ENCODE data around the gene RRN3. TPM values are rescaled to one million over a fixed set of nuclear protein-coding genes. Genes with fewer than 3 reads are reported as not detected.
"Not testable (repeated sequence)": the region's sequence is repeated elsewhere in the genome, so short reads cannot be mapped to it uniquely, and the experiment has no call there.

RRN3 gene
- total and polyA plus RNA-seq, 11 donors, result 7.9 to 28.5 (median 18.9) TPM

DNA sequence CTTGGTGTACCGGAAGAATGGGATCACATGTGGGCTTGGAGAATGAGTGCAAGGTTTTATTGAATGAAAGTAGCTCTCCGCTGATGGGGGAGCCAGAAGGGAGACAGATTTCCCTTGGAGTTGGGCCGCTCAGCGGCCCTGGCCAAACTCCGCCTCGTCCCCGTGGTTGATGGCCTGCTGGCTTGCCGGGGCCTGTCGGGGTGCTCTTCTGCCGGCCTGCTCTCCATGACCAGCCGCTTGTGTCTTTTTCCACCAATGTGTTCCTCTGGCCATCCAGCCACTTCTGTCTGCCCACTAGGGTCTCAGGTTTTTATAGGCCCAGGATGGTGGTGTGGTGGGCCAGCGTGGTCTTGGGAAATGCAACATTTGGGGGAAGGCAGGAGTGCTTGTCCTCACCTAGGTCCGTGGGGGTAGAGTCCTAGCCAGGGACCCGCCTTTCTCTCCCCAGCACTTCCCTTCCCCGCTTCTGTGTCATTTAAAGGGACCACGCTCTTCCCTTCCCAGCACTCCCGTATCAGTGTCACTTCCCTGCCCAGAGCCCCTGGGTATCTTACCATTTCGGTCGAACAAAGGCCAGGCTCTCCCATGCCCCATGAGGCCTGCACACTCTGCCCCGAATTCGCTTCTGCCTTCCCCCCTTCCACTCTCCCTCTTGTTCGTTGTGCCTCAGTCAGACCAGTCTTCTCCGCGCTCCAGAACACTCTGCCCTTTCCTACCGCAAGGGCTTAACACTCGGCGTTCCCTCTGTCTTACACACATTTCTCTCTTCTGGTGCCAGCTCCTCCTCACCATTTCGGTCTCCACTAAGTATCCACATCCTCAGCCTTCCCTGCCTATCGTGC is 66.3 kb downstream of the RRN3 start:
- ATAC-seq, result peak in 3 of 4 donors; percentile 1 to 7 (median 5)
- H3K4me3 ChIP-seq; intact Hi-C loops (cut with DNase I); H3K9me3 ChIP-seq; H3K27me3 ChIP-seq; H3K27ac ChIP-seq; DNase-seq: not testable (repeated sequence)
- WGBS, 4 donors, result 82 to 94% (median 88%) methylated on average over 28 to 29 of the region's 29 CpGs
- Histone ChIP-seq H3K4me1 (peaks cover 0 to 22% (median 0%) of the 10 kb centered on the region in 12 donors), H3K36me3 (peaks cover 4 to 91% (median 73%) of the 10 kb centered on the region in 9 donors)

GRCh38 chr16:15027051-15027450 is 67.0 kb downstream of the RRN3 start:
- H3K27me3 ChIP-seq; H3K27ac ChIP-seq; DNase-seq; intact Hi-C loops (cut with DNase I); H3K4me3 ChIP-seq; H3K9me3 ChIP-seq; ATAC-seq: not testable (repeated sequence)
- H3K36me3 ChIP-seq, result peaks cover 4 to 91% (median 73%) of the 10 kb centered on the region in 9 donors
- H3K4me1 ChIP-seq, result peaks cover 0 to 19% (median 0%) of the 10 kb centered on the region in 12 donors
- WGBS, 4 donors, result 59 to 77% (median 76%) methylated on average over 3 to 8 of the region's 8 CpGs; no CpG with 5 or more reads in 1 of the 4 donors

DNA sequence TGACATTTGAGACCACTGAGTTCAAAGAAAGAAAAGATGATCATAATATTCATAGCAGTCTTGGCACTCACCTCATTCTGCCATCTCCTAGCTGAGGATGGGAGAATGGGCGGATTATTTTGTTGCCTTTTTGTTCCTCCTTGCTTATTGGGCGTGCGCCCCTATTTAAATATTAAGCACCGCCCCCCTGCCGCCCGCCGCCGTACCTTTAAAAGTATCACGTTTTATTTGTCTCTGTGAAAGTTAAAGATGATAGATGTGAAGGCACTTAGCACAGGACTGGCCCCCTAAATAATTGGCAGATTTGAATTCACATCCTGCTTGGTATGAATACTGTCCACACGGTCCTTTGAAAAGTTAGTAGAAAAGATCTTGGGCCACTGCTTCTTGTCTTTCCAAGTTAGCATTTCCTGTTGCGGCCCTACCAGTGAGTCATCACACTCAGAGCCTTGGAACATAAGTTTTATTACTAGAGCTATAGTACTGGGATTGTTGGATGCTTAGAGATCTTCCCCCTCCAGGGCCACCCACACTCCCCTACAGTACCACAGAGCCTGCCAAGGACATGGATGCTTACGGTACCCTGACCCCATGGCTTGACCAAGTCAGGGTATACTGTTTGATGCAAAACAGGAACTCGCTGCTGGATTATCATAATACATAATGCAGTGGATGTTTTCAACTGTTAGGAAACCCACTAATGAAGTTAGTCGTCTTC is 68.7 kb downstream of the RRN3 start:
- ATAC-seq, result peak; percentile 31 to 59 (median 42)
- Histone ChIP-seq H3K27ac (peak overlapping the region in 6 of 12 donors; percentile 5 to 58 (median 12)), H3K4me1 (peaks cover 0 to 24% (median 0%) of the 10 kb centered on the region in 12 donors), H3K36me3 (peaks cover 3 to 93% (median 66%) of the 10 kb centered on the region in 9 donors)
- H3K9me3 ChIP-seq; H3K4me3 ChIP-seq; intact Hi-C loops (cut with DNase I); H3K27me3 ChIP-seq; DNase-seq: not testable (repeated sequence)
- 84 to 88% (median 87%) methylated on average over 14 of the region's 14 CpGs for WGBS, 4 donors

- DNase-seq; intact Hi-C loops (cut with DNase I); H3K9me3 ChIP-seq; ATAC-seq; H3K4me3 ChIP-seq; H3K27me3 ChIP-seq: not testable (repeated sequence)
- Histone ChIP-seq H3K27ac (peak overlapping the region in 2 of 12 donors; percentile 10 to 58), H3K36me3 (peaks cover 3 to 94% (median 71%) of the 10 kb centered on the region in 9 donors), H3K4me1 (peaks cover 0 to 24% (median 0%) of the 10 kb centered on the region in 12 donors)
- WGBS, 4 donors, result 81 to 95% (median 92%) methylated on average over 1 of the region's 1 CpG
Observed at GRCh38 chr16:15024858-15025199, 69.2 kb downstream of the RRN3 start.

DNA sequence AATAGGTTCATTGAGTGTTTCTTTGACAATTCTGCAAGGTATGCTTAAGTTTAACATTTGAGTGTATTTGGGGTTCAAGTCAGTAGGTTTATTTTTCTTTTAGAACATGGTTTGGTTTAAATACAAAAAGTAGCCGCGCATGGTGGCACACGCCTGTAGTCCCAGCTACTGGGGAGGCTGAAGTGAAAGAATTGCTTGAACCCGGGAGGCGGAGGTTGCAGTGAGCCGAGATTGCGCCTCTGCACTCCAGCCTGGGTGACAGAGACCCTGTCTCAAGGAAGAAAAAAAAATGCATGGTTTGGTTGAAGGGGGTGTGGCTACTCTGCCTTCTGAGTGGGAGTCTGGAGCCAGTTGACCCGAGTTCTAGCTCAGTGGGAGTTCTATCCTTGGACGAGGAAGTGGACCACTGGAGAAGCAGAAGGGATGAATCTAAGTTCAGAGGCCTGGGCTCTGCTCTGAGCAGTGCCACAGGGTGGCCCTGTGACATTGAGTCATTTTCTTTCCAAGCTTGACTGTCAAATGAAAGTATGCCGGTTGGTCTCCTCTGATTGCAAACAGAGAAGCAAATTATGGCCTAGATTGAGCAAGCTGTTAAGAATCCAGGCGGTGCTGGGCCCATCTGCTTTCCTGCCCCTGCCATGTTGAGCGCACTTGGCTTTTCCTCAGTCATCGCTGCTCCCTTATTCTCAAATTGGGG is 70.5 kb downstream of the RRN3 start:
- ATAC-seq; H3K4me3 ChIP-seq; H3K9me3 ChIP-seq; intact Hi-C loops (cut with DNase I); DNase-seq; H3K27me3 ChIP-seq: not testable (repeated sequence)
- peak overlapping the region in 1 of 12 donors; percentile 4 for H3K27ac ChIP-seq
- peaks cover 0 to 93% (median 70%) of the 10 kb centered on the region in 9 donors for H3K36me3 ChIP-seq
- peaks cover 0 to 19% (median 0%) of the 10 kb centered on the region in 12 donors for H3K4me1 ChIP-seq
- WGBS, 4 donors, result 87 to 93% (median 92%) methylated on average over 13 of the region's 13 CpGs

DNA sequence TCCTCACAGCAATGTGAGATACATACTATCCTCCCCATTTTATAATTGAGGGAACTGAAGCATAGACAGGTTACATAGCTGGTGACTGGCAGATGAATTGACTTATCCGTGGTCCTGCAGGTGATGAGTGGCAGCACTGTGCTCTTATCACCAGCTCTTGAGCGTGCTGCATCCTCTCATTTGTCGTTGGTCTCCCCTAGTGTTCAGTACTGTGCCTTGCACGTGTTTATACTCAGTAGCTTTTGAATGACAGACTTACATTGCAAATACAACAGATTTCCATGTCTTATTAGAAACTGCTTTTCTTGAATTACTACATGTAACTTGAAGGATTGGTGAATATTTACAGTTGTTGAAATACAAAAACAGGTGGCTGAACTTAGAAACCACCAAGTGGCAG is 71.9 kb downstream of the RRN3 start:
- H3K4me3 ChIP-seq; DNase-seq; H3K27ac ChIP-seq; H3K27me3 ChIP-seq; H3K9me3 ChIP-seq; intact Hi-C loops (cut with DNase I): not testable (repeated sequence)
- ATAC-seq, result peak in 3 of 4 donors; percentile 55 to 66 (median 56)
- TF ChIP-seq, protein P1, sequence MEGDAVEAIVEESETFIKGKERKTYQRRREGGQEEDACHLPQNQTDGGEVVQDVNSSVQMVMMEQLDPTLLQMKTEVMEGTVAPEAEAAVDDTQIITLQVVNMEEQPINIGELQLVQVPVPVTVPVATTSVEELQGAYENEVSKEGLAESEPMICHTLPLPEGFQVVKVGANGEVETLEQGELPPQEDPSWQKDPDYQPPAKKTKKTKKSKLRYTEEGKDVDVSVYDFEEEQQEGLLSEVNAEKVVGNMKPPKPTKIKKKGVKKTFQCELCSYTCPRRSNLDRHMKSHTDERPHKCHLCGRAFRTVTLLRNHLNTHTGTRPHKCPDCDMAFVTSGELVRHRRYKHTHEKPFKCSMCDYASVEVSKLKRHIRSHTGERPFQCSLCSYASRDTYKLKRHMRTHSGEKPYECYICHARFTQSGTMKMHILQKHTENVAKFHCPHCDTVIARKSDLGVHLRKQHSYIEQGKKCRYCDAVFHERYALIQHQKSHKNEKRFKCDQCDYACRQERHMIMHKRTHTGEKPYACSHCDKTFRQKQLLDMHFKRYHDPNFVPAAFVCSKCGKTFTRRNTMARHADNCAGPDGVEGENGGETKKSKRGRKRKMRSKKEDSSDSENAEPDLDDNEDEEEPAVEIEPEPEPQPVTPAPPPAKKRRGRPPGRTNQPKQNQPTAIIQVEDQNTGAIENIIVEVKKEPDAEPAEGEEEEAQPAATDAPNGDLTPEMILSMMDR (IDR thresholded peaks at IDR 0.05), result peak in 10 of 12 donors; percentile 17 to 52 (median 30)
- 15 to 20% (median 17%) methylated on average over 4 of the region's 4 CpGs for WGBS, 4 donors
- Histone ChIP-seq H3K36me3 (peaks cover 0 to 91% (median 68%) of the 10 kb centered on the region in 9 donors), H3K4me1 (peaks cover 0 to 20% (median 2%) of the 10 kb centered on the region in 12 donors)

GRCh38 chr16:15021429-15021828 is 72.6 kb downstream of the RRN3 start:
- DNase-seq; intact Hi-C loops (cut with DNase I); H3K27me3 ChIP-seq; ATAC-seq; H3K27ac ChIP-seq; H3K4me3 ChIP-seq; H3K9me3 ChIP-seq: not testable (repeated sequence)
- Histone ChIP-seq H3K4me1 (peaks cover 2 to 27% (median 8%) of the 10 kb centered on the region in 12 donors), H3K36me3 (peaks cover 0 to 88% (median 71%) of the 10 kb centered on the region in 9 donors)
- 86 to 95% (median 89%) methylated on average over 7 of the region's 7 CpGs for WGBS, 4 donors

GRCh38 chr16:15016951-15017580 is 77.0 kb downstream of the RRN3 start:
- H3K4me3 ChIP-seq; H3K27me3 ChIP-seq; H3K9me3 ChIP-seq; intact Hi-C loops (cut with DNase I): not testable (repeated sequence)
- WGBS, 4 donors, result 8 to 22% (median 16%) methylated on average over 4 of the region's 4 CpGs
- Histone ChIP-seq H3K36me3 (peaks cover 0 to 64% (median 41%) of the 10 kb centered on the region in 9 donors), H3K4me1 (peaks cover 8 to 41% (median 23%) of the 10 kb centered on the region in 12 donors), H3K27ac (peak overlapping the region in 9 of 12 donors; percentile 1 to 61 (median 31))
- peak; percentile 78 to 88 (median 83) for ATAC-seq
- peak in 3 of 5 donors; percentile 59 to 68 (median 63) for DNase-seq
